ENCODE data around the gene ZBED1. TPM values are rescaled to one million over a fixed set of nuclear protein-coding genes. Genes with fewer than 3 reads are reported as not detected.

ZBED1 gene
- total and polyA plus RNA-seq, 2 donors (not counting 3 experiments of a cell fraction or from before 2014, with no cell fraction given), result 24.6 to 46.5 TPM

DNA sequence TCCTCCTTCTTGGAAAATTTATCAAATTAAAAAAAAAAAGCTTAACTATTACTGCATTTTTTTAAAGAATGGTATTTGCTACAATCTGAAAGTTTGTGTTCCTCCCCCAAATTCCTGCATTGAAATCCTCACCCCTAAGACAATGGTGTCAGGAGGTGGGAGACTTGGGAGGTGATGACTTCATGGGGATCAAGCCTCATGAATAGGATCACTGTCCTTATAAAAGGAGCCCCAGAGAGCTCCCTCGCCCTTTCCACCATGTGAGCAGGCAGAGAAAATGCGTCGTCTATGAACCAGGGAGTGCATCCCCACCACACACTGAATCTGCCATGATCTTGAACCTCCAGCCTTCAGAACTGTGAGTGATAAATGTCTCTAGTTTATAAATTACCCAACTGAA, 38.0 kb downstream of the ZBED1 start:
- POLR2A ChIA-PET, result no interaction called here
- intact Hi-C loops (cut with micrococcal nuclease) (no loop called here), dilution Hi-C loops (cut with MboI; ENCODE audit: extremely low pct_ligation_motif_present, low sequenced_read_pairs) (no loop called here)
- no TSS peak for BruUV-seq (replicated peaks)
- no peak overlapping the region for H2AFZ ChIP-seq (ENCODE audit: low read depth, low read length)
- H4K20me1 ChIP-seq (replicated peaks; ENCODE audit: control insufficient read depth, extremely low read depth, insufficient read depth, low read length), result no peaks in the 10 kb centered on the region
- H3K4me3 ChIP-seq (replicated peaks in 1 of 3; ENCODE audit: insufficient read depth in 1 of 3, low read depth in 1 of 3, low read length in 3 of 3), result no peak overlapping the region
- DNase-seq (ENCODE audit: low read depth, low spot score), result no peak
- no peaks in the 10 kb centered on the region for H3K79me2 ChIP-seq (ENCODE audit: control insufficient read depth, insufficient read depth, low read length)
- no peak overlapping the region for H3K9ac ChIP-seq (replicated peaks; ENCODE audit: extremely low read depth, insufficient read depth, low read length)
- no peaks in the 10 kb centered on the region for H3K9me1 ChIP-seq (replicated peaks; ENCODE audit: control insufficient read depth, extremely low read depth, insufficient read depth, low read length)
- no peaks in the 10 kb centered on the region for H3K27me3 ChIP-seq (ENCODE audit: control insufficient read depth in 2 of 2, insufficient read depth in 2 of 2, low read length in 2 of 2)
- FAIRE-seq, result no peak
- no peak overlapping the region for H3K4me2 ChIP-seq (ENCODE audit: insufficient read depth, low read length)
- no peaks in the 10 kb centered on the region for H3K4me1 ChIP-seq (ENCODE audit: control insufficient read depth, extremely low read depth, insufficient read depth, low read length)
- no peaks in the 10 kb centered on the region for H3K36me3 ChIP-seq (ENCODE audit: control insufficient read depth in 2 of 2, extremely low read depth in 1 of 2, insufficient read depth in 2 of 2, low read length in 2 of 2)
- TF ChIP-seq MYC (IDR thresholded peaks at IDR 0.05; ENCODE audit: low read depth, low read length) (no peak), POLR2A (IDR thresholded peaks at IDR 0.05; ENCODE audit: low read depth, low read length) (no peak), POLR2AphosphoS5 (IDR thresholded peaks at IDR 0.05; ENCODE audit: insufficient read depth, low read depth, low read length) (no peak), FOS (IDR thresholded peaks at IDR 0.05; ENCODE audit: borderline replicate concordance, insufficient read depth, low read length) (no peak), EZH2 (IDR thresholded peaks at IDR 0.05; ENCODE audit: borderline replicate concordance, low read depth, low read length, severe bottlenecking) (no peak)
- CTCF ChIA-PET, result no interaction called here
- no peak overlapping the region for H3K27ac ChIP-seq (ENCODE audit: insufficient read depth, low read depth, low read length)
- no peaks in the 10 kb centered on the region for H3K9me3 ChIP-seq (replicated peaks; ENCODE audit: control insufficient read depth, insufficient read depth, low read length)

DNA sequence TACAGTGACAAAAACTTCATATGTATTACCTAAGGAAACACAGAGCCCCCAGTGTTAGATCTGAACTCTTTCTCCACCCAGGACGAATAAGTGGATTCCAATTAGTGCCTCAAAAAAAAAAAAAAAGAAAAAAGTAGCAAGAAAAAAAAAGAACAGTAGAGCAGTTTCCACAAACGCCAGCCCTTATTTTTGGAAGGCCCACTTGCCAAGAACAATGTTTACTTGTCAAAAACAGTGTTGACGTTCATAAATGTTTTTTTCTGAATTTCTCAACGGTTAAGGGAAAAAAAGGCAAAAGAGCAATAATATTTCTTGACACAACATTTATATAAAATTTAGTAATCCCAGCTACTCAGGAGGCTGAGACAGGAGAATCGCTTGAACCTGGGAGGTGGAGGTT, 38.7 kb downstream of the ZBED1 start:
- peak; percentile 8 for FAIRE-seq
- Histone ChIP-seq H3K27me3 (ENCODE audit: control insufficient read depth in 2 of 2, insufficient read depth in 2 of 2, low read length in 2 of 2) (no peaks in the 10 kb centered on the region), H3K36me3 (ENCODE audit: control insufficient read depth in 2 of 2, extremely low read depth in 1 of 2, insufficient read depth in 2 of 2, low read length in 2 of 2) (no peaks in the 10 kb centered on the region), H4K20me1 (replicated peaks; ENCODE audit: control insufficient read depth, extremely low read depth, insufficient read depth, low read length) (no peaks in the 10 kb centered on the region), H3K4me2 (ENCODE audit: insufficient read depth, low read length) (no peak overlapping the region), H3K9me3 (replicated peaks; ENCODE audit: control insufficient read depth, insufficient read depth, low read length) (no peaks in the 10 kb centered on the region), H2AFZ (ENCODE audit: low read depth, low read length) (no peak overlapping the region), H3K27ac (ENCODE audit: insufficient read depth, low read depth, low read length) (no peak overlapping the region), H3K9ac (replicated peaks; ENCODE audit: extremely low read depth, insufficient read depth, low read length) (no peak overlapping the region), H3K79me2 (ENCODE audit: control insufficient read depth, insufficient read depth, low read length) (no peaks in the 10 kb centered on the region), H3K4me3 (replicated peaks in 1 of 3; ENCODE audit: insufficient read depth in 1 of 3, low read depth in 1 of 3, low read length in 3 of 3) (no peak overlapping the region), H3K9me1 (replicated peaks; ENCODE audit: control insufficient read depth, extremely low read depth, insufficient read depth, low read length) (no peaks in the 10 kb centered on the region), H3K4me1 (ENCODE audit: control insufficient read depth, extremely low read depth, insufficient read depth, low read length) (no peaks in the 10 kb centered on the region)
- DNase-seq (ENCODE audit: low read depth, low spot score), result no peak
- dilution Hi-C loops (cut with MboI; ENCODE audit: extremely low pct_ligation_motif_present, low sequenced_read_pairs) (no loop called here), intact Hi-C loops (cut with micrococcal nuclease) (no loop called here)
- ChIA-PET POLR2A (no interaction called here), CTCF (no interaction called here)
- no TSS peak for BruUV-seq (replicated peaks)
- TF ChIP-seq EZH2 (IDR thresholded peaks at IDR 0.05; ENCODE audit: borderline replicate concordance, low read depth, low read length, severe bottlenecking) (no peak), JUN (IDR thresholded peaks at IDR 0.05; ENCODE audit: borderline replicate concordance, insufficient read depth, insufficient read length, low read depth) (no peak), FOS (IDR thresholded peaks at IDR 0.05; ENCODE audit: borderline replicate concordance, insufficient read depth, low read length) (no peak), GATA2 (IDR thresholded peaks at IDR 0.05; ENCODE audit: insufficient read depth, insufficient read length, low read depth, low read length) (no peak), POLR2A (IDR thresholded peaks at IDR 0.05; ENCODE audit: low read depth, low read length) (no peak), MYC (IDR thresholded peaks at IDR 0.05; ENCODE audit: low read depth, low read length) (no peak), POLR2AphosphoS5 (IDR thresholded peaks at IDR 0.05; ENCODE audit: insufficient read depth, low read depth, low read length) (no peak)
- TF ChIP-seq, protein P1, sequence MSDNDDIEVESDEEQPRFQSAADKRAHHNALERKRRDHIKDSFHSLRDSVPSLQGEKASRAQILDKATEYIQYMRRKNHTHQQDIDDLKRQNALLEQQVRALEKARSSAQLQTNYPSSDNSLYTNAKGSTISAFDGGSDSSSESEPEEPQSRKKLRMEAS (IDR thresholded peaks at IDR 0.05; ENCODE audit: insufficient read depth, insufficient read length), result no peak
- TF ChIP-seq, protein P2, sequence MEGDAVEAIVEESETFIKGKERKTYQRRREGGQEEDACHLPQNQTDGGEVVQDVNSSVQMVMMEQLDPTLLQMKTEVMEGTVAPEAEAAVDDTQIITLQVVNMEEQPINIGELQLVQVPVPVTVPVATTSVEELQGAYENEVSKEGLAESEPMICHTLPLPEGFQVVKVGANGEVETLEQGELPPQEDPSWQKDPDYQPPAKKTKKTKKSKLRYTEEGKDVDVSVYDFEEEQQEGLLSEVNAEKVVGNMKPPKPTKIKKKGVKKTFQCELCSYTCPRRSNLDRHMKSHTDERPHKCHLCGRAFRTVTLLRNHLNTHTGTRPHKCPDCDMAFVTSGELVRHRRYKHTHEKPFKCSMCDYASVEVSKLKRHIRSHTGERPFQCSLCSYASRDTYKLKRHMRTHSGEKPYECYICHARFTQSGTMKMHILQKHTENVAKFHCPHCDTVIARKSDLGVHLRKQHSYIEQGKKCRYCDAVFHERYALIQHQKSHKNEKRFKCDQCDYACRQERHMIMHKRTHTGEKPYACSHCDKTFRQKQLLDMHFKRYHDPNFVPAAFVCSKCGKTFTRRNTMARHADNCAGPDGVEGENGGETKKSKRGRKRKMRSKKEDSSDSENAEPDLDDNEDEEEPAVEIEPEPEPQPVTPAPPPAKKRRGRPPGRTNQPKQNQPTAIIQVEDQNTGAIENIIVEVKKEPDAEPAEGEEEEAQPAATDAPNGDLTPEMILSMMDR (IDR thresholded peaks at IDR 0.05; ENCODE audit: extremely low read depth in 1 of 2, insufficient read depth in 1 of 2, low read depth in 1 of 2, low read length in 2 of 2), result no peak

Data from endothelial cell of umbilical vein (primary cell).